HG03342 (cell line): Measurements from ENCODE around the gene AKR1C1.
"Not testable (repeated sequence)": the region's sequence is repeated elsewhere in the genome, so short reads cannot be mapped to it uniquely, and the experiment has no call there.

Experiments
- ATAC-seq: cut with Tn5 transposase; IDR thresholded peaks from one replicate; pipeline ENCODE4 v1.9.1; 2021; ENCODE audit warnings: mild to moderate bottlenecking, moderate library complexity; ENCODE audit not compliant: unreplicated experiment

Gene AKR1C1

DNA sequence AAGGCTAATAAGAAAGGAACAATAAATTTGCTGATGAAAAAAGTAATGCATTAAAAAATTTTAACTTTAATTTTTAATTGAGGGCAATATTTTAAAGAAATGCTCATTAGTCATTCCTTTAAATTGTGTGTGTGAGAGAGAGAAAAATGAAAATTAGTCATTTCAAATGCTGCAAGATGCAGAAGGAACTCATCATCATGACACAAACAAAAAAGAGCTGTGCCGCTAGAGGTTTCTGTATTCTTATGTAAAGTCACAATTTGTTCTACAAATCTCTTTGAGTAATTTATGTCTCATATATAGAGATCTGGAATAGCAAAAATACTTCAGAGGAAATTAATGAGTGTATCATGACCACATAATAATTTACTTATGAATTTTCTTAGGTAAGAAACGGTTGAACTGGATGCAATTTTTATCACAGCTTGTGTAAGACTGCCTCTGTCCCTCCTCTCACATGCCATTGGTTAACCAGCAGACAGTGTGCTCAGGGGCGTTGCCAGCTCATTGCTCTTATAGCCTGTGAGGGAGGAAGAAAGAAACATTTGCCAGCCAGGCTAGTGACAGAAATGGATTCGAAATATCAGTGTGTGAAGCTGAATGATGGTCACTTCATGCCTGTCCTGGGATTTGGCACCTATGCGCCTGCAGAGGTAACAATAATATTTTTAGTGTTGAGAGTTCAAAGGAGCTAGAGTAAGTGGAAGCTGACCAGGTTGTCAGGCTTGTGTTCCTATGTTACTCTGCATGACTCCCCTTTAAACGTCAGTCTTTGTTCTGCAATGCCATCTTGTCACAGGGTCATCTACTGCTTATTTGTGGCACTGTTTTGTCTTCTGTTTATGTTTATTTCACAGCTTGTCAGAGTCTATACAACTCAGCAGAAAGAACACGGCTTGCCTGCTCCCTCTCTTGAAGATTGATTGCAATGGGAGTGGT, at the start of gene AKR1C1:
TSS of gene AKR1C1 (plus strand) at position 540 of the 939 bp plus-strand sequence. CDS start at position 570, 30 bp downstream.
- not testable (repeated sequence) for ATAC-seq

DNA sequence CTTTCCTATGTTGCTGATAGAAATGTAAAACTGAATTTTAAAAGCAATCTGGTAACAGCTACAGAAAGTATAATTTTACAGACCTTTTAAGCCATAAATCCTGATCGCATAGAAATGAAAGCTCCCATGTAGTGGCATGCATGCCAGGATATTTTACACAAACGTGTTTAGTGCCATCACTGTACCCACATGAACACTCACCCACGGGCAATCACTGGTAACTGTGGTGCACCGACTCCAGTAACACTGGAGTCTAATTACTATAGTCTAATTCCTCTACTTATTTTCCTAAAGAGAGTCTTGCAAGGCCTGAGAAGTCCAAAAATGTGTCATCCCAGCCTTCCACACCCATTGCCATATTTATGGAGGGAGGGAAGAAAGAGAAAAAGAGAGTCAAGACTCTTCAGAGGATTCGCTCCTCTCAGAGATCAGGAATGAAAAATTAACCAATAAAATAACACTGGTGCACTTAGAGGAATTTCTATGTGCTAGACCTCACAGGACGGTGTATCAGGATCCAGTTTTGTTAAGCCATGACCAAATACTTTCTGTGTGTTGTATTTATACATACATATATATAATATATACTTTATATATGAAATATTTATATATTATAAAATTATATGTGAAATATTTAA, 48.9 kb upstream of the AKR1C1 start:
- no peak for ATAC-seq

DNA sequence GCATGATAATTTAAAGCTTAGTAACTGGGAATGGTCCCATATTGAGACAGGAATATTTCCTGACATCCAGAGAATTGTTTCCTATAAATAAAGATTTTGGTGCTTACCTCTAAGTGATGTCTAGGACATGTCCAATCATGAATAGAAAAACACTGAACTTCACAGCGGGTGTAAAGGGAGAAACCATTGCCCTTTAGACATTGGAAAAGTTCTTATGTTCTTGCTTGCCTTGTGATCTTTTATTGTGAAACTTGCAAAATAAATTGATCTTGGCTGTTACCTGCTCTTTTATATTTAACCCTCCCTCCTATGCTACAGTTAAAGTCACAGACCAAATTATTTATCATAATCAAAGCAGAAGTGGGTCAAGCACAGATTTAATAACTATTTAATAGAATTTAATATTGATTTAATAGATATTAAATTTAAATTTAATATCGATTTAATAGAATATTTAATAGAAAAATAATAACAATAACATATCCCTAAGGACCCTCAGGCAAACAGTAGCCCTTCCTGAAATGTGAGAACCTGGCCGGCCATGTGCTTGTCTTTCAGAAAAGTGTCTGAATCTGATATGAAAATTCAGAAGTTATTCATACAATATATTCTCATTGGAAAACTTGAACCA, 47.0 kb upstream of the AKR1C1 start:
- ATAC-seq, result no peak

DNA sequence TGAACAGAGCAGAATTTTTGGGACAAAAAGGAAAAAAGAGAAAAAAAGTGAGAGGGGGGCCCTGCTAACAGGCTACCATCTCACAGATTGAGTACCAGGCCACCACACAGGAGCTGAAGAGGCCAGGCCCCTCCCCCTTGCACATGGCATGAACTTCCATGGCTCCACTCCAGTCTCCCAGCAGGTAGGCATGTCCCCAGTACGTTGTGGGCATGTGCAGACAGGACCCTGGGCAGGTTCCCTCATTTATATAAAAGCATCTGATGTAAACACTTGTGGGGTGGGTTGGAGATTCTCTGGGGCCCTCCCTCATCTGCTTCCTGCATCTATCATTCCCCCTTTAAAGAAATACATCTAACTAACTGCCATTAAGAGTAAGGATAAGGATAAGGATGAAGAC, 45.0 kb upstream of the AKR1C1 start:
- ATAC-seq, result no peak

DNA sequence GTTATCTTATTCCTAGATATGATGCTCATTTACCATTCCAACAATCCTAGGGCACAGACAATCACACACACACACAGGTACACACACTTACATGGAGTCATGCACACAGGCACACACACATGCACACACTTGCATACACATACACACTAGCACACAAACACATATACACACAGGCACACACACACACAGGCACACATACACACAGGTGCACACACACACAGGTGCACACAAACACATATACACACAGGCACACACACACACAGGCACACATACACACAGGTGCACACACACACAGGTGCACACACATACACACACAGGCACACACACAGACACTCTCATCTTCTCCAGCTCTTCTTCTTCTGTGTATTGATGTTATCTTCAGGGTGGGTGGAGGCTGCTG, 38.7 kb upstream of the AKR1C1 start:
- ATAC-seq, result not testable (repeated sequence)

DNA sequence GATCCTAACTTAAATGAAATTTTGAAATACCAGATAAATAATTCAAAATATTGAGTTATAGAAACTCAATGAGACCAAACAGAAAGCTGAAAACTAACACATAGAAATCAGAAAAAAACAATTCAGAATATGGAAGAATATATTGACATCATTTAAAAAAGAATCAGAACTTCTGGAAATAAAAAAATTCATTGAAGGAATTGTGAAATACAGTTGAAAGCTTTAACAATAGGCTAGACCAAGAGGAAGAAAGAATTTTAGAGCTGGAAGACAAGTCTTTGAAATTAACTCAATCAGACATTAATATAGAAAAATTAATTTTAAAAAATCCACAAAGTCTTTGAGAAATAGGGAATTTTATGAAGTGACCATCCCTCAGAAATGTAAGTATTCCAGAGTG, 36.8 kb upstream of the AKR1C1 start:
- no peak for ATAC-seq

DNA sequence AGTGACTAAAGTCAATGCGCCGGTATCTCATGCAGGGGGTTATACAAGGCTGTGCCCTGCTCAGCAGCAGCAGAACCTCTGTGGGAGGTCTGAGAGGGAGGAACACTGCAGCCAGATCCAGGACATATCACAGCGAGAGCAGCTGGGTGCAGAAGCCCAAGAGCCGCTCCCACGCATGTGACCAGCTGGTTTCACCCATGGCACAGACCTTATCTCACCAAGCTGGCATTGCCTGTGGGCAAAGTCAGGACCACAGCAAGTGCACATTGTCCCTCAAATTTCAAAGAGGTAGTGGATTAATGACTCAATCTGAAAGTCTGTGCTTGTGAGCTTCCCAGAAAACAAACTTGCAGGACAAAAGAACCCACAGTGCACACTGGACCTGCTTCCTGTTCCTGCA, 31.6 kb upstream of the AKR1C1 start:
- ATAC-seq, result no peak

DNA sequence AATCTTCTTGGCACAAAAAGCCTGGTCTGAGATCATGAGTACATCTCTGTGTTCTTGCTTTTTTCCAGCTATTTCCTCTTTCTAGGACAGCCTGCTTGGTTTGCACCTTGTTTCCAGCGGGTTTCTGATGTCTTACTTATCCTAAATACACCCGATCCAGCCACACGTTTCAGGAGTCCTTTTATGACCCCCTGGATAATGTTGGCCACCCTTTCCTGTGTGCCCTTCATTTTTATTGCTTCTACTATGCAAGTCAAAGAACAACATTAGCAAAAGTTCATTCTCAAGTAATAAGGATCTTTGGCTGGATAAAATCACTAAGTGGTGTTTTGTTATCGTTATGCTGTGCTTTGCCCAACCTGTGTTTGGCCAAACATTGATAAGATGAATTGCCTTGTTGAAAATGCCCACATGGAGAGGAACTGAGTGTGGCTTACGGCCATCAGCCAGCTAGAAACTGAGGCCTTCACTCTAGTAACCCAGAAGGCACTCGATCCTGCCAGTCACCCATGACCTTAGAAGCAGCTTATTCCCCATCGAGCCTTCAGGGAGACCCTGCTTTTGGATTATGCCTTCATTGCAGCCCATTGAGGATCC, 28.7 kb upstream of the AKR1C1 start:
- no peak for ATAC-seq

DNA sequence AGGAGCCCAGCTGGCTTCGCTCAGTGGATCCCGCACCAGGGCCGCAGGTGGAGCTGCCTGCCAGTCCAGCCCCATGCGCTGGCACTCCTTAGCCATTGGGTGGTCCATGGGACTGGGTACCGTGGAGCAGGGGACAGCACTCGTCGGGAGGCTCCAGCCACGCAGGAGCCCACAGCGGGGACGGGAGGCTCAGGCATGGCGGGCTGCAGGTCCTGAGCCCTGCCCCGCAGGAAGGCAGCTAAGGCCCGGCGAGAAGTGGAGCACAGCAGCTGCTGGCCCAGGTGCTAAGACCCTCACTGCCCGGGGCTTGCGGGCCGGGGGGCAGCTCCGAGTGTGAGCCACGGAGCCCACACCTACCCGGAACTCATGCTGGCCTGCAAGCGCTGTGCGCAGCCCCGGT, 25.9 kb upstream of the AKR1C1 start:
- no peak for ATAC-seq

DNA sequence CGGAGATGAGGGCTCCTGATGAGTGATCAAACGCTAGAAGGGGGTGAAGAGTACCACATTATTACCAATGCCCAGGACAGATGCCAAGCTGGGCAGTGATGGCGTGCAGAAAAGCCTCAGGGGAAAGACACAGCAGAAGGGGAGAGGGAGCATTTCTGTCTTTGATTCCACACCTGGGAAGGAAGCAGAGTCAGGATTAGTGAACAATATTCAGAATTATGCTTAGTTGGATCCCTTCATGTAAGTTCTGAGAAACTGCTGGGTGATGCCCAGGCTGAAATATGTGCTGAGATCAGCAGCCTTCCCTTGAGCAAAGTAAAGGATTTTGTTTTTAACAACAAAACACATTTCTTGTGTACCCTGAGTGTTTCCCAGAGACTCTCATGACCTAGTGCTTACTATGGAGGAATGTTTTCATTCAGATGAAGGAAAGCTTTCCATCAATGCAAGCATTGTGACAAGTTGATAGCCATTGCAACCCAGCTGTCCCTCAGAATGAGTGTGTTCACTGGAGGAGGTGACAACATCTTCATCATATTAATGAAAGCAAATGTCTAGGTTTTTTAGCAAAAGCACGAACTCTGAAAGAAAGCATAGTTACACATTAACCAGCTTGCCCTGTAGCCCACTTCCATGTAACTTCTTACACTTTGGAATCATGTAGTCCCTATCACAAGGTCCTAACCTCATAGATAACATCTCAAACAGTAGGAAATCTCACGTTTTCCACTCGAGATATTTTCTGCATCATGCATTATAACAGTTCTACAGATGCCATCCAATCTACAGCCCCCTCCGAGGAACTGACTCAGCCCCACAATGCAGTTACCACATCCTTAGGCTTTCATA, 23.8 kb upstream of the AKR1C1 start:
- ATAC-seq, result no peak

DNA sequence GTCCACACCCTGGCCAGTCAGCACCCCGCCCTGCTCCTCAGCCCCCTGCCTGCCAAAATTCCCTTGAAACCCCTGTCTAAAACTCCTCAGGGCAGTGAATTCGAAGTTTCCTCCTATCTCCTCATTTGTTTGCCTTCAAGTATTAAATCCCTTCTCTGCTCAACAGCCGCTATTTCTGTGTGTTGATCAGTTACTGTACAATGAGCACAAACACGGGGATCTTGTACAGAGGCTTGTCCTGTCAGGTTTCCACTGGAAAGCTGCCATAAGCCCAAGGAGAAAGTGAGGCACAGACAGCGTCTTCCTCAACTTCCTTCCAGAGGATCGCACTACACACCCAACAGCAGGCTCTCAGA, 23.2 kb upstream of the AKR1C1 start:
- not testable (repeated sequence) for ATAC-seq

DNA sequence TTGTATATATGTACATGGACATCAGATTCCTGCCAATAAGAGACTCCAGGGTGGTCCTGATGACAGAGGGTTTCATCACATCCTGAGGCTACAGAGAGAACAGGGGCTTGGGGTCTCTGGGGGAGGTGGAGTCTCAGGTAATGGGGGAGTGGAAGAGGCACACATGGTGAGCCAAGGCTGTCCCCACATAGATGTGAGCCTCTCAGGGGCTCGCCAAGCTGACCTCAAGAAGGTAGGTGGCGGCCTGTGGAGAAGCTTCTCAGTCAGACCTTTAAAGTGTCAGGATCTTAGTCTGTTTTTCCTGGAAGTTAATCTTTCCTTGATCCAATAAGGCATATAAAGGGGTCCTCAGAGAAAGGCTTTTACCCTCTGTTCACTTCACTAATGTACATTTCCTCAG, 22.3 kb upstream of the AKR1C1 start:
- ATAC-seq, result not testable (repeated sequence)

DNA sequence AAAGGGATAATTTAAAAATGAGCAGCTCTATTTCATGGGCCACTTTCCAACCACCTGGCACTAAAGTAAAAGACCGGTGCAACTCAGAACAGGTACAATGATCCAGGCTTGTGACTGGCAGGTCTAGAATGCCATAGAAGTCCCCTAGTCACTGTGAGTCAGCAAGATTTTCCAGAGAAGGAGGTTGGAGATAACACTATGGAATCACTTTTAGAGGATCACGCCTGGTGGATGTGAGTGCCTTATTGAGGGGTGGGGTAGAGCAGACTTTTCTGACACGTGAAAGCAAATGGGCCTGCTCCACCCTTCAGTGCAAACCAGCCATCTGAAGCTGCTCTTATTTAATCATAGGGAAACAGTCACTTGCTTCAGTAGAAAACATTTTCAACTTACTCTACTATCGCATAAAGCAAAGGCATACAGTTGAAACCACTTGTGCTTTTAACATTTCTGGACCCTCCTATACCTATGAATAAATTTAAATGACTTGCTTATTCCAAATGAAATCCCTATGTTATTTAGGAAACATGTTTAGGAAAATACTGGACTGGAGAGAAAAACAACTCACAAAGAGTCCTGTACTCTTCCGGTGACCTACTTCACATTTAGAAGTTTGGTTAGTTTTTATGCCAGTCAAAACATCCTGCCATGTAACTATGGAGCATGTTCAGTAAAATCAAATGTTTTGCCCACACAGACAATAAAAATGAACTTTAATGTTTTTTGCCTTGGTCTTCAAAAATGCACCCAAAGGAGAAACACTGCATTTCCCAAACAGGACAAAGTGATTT, 21.5 kb upstream of the AKR1C1 start:
- no peak for ATAC-seq

DNA sequence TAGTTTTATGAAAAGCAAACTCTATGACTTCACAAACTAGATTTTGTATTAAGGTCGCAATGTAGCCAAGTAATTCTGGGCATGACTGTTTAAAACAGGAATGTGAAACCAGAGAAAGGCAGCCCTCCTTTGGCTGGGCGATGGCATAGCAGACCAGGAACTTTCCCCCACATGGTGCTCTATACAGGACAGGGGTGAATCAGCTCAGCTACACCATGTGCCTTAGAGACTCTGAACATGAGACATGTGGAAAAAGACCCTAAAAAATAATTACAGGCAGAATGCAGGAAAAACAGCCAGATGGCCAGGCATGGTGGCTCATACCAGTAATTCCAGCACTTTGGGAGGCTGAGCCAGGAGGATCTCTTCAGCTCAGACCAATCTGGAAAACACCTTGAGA, 20.3 kb upstream of the AKR1C1 start:
- ATAC-seq, result not testable (repeated sequence)

DNA sequence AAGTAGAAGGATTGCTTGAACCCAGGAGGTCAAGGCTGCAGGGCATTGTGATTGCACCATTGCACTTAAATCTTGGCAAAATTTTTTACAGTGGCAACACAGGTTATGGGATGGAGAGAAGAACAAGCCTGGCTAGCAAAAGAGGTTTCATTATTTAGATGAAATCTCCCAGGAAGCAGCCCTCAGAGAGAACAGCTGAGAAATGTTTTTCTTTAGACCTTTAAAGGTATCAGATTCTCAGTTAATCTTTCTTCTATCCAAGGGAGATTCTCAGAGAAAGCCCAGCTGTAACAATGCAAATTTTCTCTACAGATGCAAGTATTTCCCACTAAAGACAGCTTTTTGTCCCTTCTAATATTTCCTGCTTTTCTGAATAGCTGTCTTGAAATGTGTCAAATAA, 19.8 kb upstream of the AKR1C1 start:
- ATAC-seq, result not testable (repeated sequence)

DNA sequence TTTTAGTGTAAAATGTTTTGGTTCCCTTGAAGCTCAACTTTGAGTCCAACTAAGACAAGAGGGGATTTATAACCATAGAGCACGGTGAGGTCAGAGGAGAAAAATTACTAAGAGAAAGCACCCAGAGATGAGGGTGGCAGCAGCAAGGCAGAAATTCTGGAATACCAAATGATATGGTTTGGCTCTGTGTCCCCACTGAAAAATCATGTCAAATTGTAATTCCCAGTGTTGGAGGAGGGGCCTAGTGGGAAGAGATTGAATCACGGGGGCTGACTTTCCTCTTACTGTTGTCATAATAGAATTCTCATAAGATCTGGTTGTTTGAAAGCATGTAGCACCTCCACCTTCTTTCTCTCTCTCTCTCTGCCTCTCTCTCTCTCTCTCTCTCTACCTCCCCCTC, 19.4 kb upstream of the AKR1C1 start:
- ATAC-seq, result no peak

DNA sequence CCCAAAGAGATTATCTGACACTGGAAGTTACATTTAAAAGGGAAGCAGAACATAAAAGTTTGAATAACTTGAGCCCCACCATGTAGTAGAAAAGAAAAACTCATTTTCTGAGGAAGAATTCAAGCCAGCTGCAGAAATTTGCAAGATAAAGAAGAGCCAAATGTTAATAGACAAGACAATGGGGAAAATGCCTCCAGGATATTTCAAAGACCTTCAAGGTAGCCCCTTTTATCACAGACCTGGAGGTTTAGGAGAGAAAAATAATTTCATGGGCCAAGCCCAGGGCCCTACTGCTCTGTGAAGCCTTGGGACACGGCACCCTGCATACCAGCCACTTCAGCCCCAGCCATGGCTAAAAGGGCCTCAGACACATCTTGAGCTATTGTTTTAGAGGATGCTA, 18.4 kb upstream of the AKR1C1 start:
- ATAC-seq, result no peak

DNA sequence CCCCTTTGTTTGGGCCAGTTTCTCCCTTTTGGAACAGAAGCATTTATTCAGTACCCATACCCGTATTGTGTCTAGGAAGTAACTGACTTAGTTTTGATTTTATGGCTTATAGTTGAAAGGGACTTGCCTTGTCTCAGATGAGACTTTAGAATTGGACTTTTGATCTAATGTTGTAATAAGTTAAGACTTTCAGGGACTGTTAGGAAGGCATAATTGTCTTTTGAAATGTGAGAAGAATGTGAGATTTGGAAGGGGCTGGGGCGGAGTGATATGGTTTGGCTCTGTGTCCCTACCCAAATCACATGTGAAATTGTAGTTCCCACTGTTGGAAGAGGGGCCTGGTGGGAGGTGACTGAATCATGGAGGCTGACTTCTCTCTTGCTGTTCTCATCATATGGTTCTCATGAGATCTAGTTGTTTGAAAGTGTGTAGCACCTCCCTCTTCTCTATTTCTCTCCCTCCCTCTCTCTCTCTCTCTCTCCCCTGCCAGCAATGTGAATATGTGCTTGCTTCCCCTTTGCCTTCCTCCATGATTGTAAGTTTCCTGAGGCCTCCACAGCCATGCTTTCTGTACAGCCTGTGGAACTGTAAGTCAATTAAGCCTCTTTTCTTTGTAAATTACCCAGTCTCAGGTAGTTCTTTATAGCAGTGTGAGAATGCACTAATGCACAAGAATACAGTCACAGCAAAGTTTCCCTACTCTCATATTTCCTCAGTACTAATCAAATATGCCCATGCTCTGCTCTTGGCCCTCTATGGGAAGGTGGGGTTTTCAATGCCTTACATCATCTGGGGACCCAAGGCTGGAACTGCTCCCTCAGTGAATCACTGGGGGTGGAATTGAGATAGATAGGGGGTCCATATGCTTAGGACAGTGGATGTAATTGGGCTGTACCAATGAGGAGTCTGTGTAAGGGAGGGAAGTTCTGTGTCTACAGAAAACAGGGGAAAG, 17.2 kb upstream of the AKR1C1 start:
- no peak for ATAC-seq
